OCI-LY1 (cell line): ENCODE measurements around the gene PRKACA.

Source experiments
- CTCF ChIP-seq: fragments of 200-600 bp; sonication (generic), shearing (Covaris generic); IDR thresholded peaks from 2 replicates; pipeline ENCODE4 v1.5.1; 2017; ENCODE audit warnings: mild to moderate bottlenecking, antibody characterized with exemption, low read length, moderate library complexity, mixed read lengths
- EZH2 ChIP-seq: fragments of 200-600 bp; sonication (generic), shearing (Covaris generic); IDR thresholded peaks from 2 replicates; pipeline ENCODE4 v1.8.0; 2017; ENCODE audit warnings: borderline replicate concordance, mixed run types, mild to moderate bottlenecking, antibody characterized with exemption, low read length, moderate library complexity, mixed read lengths

GRCh38 chr19:14091813-14092462 is 25.6 kb downstream of the PRKACA start:
- TF ChIP-seq CTCF, result no peak
- no peak for TF ChIP-seq EZH2
